HL-60 (cell line): Measurements from ENCODE around the gene TAGLN.

Source experiments
- DNase-seq, 2 experiments: peaks; one replicate each; pipeline ENCODE4 v3.0.0-alpha.2; 2010 to 2020; ENCODE audit warnings: low read depth in 1 of 2, low spot score in 1 of 2
- H3K27ac ChIP-seq: fragments of 250-450 bp; sonication (Bioruptor Pico); replicated peaks from 2 replicates; pipeline ENCODE4 v1.5.1; 2020; ENCODE audit warnings: mild to moderate bottlenecking, moderate library complexity
- H3K27me3 ChIP-seq: fragments of 250-450 bp; sonication (Bioruptor Pico); 2 replicates; pipeline ENCODE4 v1.5.1; 2021; ENCODE audit warnings: mild to moderate bottlenecking, moderate library complexity; ENCODE audit not compliant: insufficient read depth, poor library complexity, severe bottlenecking
- H3K4me3 ChIP-seq: replicated peaks from 2 replicates; pipeline ENCODE4 v1.5.1; 2011; ENCODE audit warnings: mild to moderate bottlenecking, control low read depth, low read length; ENCODE audit not compliant: insufficient read depth
- CTCF ChIP-seq: IDR thresholded peaks from one replicate; pipeline ENCODE4 v1.5.1; 2011; ENCODE audit warnings: low read length, control low read depth, inconsistent platforms; ENCODE audit not compliant: insufficient read depth
- GABPA ChIP-seq: IDR thresholded peaks from 2 replicates; pipeline ENCODE4 v1.6.1; 2012; ENCODE audit warnings: low read depth
- POLR2AphosphoS5 ChIP-seq: IDR thresholded peaks from 2 replicates; pipeline ENCODE4 v1.6.1; 2012; ENCODE audit warnings: low read depth
- REST ChIP-seq: IDR thresholded peaks from 2 replicates; pipeline ENCODE4 v1.6.1; 2012; ENCODE audit warnings: low read depth; ENCODE audit not compliant: insufficient replicate concordance
- SPI1 ChIP-seq: IDR thresholded peaks from 2 replicates; pipeline ENCODE4 v1.6.1; 2012; ENCODE audit warnings: low read depth, mild to moderate bottlenecking, borderline replicate concordance

Gene TAGLN

GRCh38 chr11:117166491-117166890 is 32.7 kb upstream of the TAGLN start:
- Histone ChIP-seq H3K27ac (no peak overlapping the region), H3K27me3 (no peaks in the 10 kb centered on the region), H3K4me3 (no peak overlapping the region)
- TF ChIP-seq POLR2AphosphoS5 (no peak), CTCF (no peak), REST (no peak), SPI1 (no peak), GABPA (no peak)
- no peak for DNase-seq

- H3K4me3 ChIP-seq = no peak overlapping the region
- H3K27ac ChIP-seq = no peak overlapping the region
- DNase-seq = no peak
- H3K27me3 ChIP-seq = no peaks in the 10 kb centered on the region
- TF ChIP-seq POLR2AphosphoS5 (no peak), GABPA (no peak), REST (no peak), CTCF (no peak), SPI1 (no peak)
Observed at GRCh38 chr11:117169736-117170135, 29.4 kb upstream of the TAGLN start.

- H3K27me3 ChIP-seq = no peaks in the 10 kb centered on the region
- H3K4me3 ChIP-seq = no peak overlapping the region
- H3K27ac ChIP-seq = no peak overlapping the region
- TF ChIP-seq CTCF (no peak), SPI1 (no peak), REST (no peak), GABPA (no peak), POLR2AphosphoS5 (no peak)
- DNase-seq = no peak
Observed at GRCh38 chr11:117170210-117170609, 29.0 kb upstream of the TAGLN start.
